Urothelium cell line (cell line): ENCODE data around the gene SPATA31E1.
"Not testable (repeated sequence)": the region's sequence is repeated elsewhere in the genome, so short reads cannot be mapped to it uniquely, and the experiment has no call there.

Experiments used
- DNase-seq: peaks from one replicate; pipeline ENCODE4 v3.0.0; 2011; ENCODE audit warnings: low spot score, mixed read lengths
- FAIRE-seq: peaks from 2 replicates; lab custom pipeline; 2011; peaks lifted over from hg19 to GRCh38; lab: Jason Lieb, UNC

The SPATA31E1 gene

GRCh38 chr9:87884578-87885459, 2.1 kb downstream of the SPATA31E1 start:
- DNase-seq (no peak), FAIRE-seq (no peak)

- FAIRE-seq, result no peak
- DNase-seq, result no peak
Measured at GRCh38 chr9:87885484-87886189, 3.0 kb downstream of the SPATA31E1 start.

GRCh38 chr9:87886210-87886932, 3.7 kb downstream of the SPATA31E1 start:
- FAIRE-seq (no peak), DNase-seq (no peak)

GRCh38 chr9:87886933-87887505, 4.3 kb downstream of the SPATA31E1 start:
- DNase-seq, result no peak
- FAIRE-seq, result no peak

- FAIRE-seq, result no peak
Measured at GRCh38 chr9:87887661-87888480, 5.2 kb downstream of the SPATA31E1 start.

GRCh38 chr9:87888501-87888900, 5.8 kb downstream of the SPATA31E1 start:
- DNase-seq (no peak), FAIRE-seq (no peak)

More at GRCh38 chr9:87887661-87888480, 5.2 kb downstream of the SPATA31E1 start:
- no peak for DNase-seq

- FAIRE-seq (no peak), DNase-seq (no peak)
Measured at GRCh38 chr9:87889065-87889881, 6.6 kb downstream of the SPATA31E1 start.

GRCh38 chr9:87889882-87890252, 7.2 kb downstream of the SPATA31E1 start:
- no peak for FAIRE-seq
- DNase-seq, result no peak

- DNase-seq, result no peak
- FAIRE-seq, result no peak
Measured at GRCh38 chr9:87890837-87891236, 8.2 kb downstream of the SPATA31E1 start.

GRCh38 chr9:87891754-87892153, 9.1 kb downstream of the SPATA31E1 start:
- FAIRE-seq (no peak), DNase-seq (no peak)

- FAIRE-seq (no peak), DNase-seq (no peak)
Measured at GRCh38 chr9:87892956-87893355, 10.3 kb downstream of the SPATA31E1 start.

- no peak for DNase-seq
Measured at GRCh38 chr9:87894998-87895625, 12.4 kb downstream of the SPATA31E1 start.

GRCh38 chr9:87896891-87897290, 14.2 kb downstream of the SPATA31E1 start:
- no peak for DNase-seq
- FAIRE-seq, result no peak

More at GRCh38 chr9:87894998-87895625, 12.4 kb downstream of the SPATA31E1 start:
- no peak for FAIRE-seq

GRCh38 chr9:87898151-87898550, 15.5 kb downstream of the SPATA31E1 start:
- no peak for FAIRE-seq

GRCh38 chr9:87902371-87902770, 19.7 kb downstream of the SPATA31E1 start:
- not testable (repeated sequence) for DNase-seq, FAIRE-seq

More at GRCh38 chr9:87898151-87898550, 15.5 kb downstream of the SPATA31E1 start:
- DNase-seq, result no peak

GRCh38 chr9:87909310-87910041, 26.8 kb downstream of the SPATA31E1 start:
- FAIRE-seq, result peak; percentile 76
- DNase-seq, result peak; percentile 73

- no peak for FAIRE-seq
- DNase-seq, result no peak
Measured at GRCh38 chr9:87910821-87911220, 28.1 kb downstream of the SPATA31E1 start.

GRCh38 chr9:87917662-87918061, 35.0 kb downstream of the SPATA31E1 start, which contains the start of gene SPATA31C1:
Gene SPATA31C1 (plus strand): TSS chr9:87917962.
- not testable (repeated sequence) for DNase-seq, FAIRE-seq
